H9 (cell line): ENCODE results near the gene ODAD3. TPM values are rescaled to one million over a fixed set of nuclear protein-coding genes. Genes with fewer than 3 reads are reported as not detected.

Source experiments
- DNase-seq: peaks from one replicate; pipeline ENCODE4 v3.0.0-alpha.2; 2017
- H2AFZ ChIP-seq: one replicate; pipeline ENCODE4 v1.6.1; 2013; ENCODE audit warnings: mild to moderate bottlenecking, low read length, control low read depth, moderate library complexity
- H2AK5ac ChIP-seq: 2 replicates; pipeline ENCODE4 v1.6.1; 2013; ENCODE audit warnings: low read length, control low read depth, mixed read lengths; ENCODE audit not compliant: insufficient read length
- H2BK120ac ChIP-seq: one replicate; pipeline ENCODE4 v1.6.1; 2013; ENCODE audit warnings: low read depth, mild to moderate bottlenecking, low read length, control low read depth, inconsistent platforms; ENCODE audit not compliant: poor library complexity, severe bottlenecking
- H2BK12ac ChIP-seq: 2 replicates; pipeline ENCODE4 v1.6.1; 2013; ENCODE audit warnings: low read length, control low read depth, mixed read lengths, low read depth; ENCODE audit not compliant: insufficient read length
- H2BK15ac ChIP-seq: 2 replicates; pipeline ENCODE4 v1.6.1; 2013; ENCODE audit warnings: low read depth, low read length, control low read depth
- H2BK20ac ChIP-seq: one replicate; pipeline ENCODE4 v1.6.1; 2013; ENCODE audit warnings: low read depth, mild to moderate bottlenecking, low read length, control low read depth, inconsistent platforms; ENCODE audit not compliant: poor library complexity, severe bottlenecking
- H2BK5ac ChIP-seq: 2 replicates; pipeline ENCODE4 v1.6.1; 2013; ENCODE audit warnings: low read length, control low read depth, mixed read lengths; ENCODE audit not compliant: insufficient read length
- H3K14ac ChIP-seq: 2 replicates; pipeline ENCODE4 v1.6.1; 2013; ENCODE audit warnings: low read length, control low read depth; ENCODE audit not compliant: insufficient read depth
- H3K18ac ChIP-seq: 2 replicates; pipeline ENCODE4 v1.6.1; 2013; ENCODE audit warnings: low read depth, mild to moderate bottlenecking, mixed read lengths, low read length, control low read depth; ENCODE audit not compliant: insufficient read length
- H3K23ac ChIP-seq: 2 replicates; pipeline ENCODE4 v1.6.1; 2013; ENCODE audit warnings: low read length, control low read depth, mixed read lengths, low read depth; ENCODE audit not compliant: insufficient read length
- H3K23me2 ChIP-seq: 2 replicates; pipeline ENCODE4 v1.6.1; 2013; ENCODE audit warnings: low read depth, mild to moderate bottlenecking, mixed read lengths, low read length, control low read depth; ENCODE audit not compliant: insufficient read length, poor library complexity, severe bottlenecking
- H3K27ac ChIP-seq: 2 replicates; pipeline ENCODE4 v1.5.1; 2013; ENCODE audit warnings: low read length, control low read depth, mixed read lengths, low read depth; ENCODE audit not compliant: insufficient read length
- H3K27me3 ChIP-seq: 2 replicates; pipeline ENCODE4 v1.6.1; 2013; ENCODE audit warnings: low read length, control low read depth, inconsistent platforms; ENCODE audit not compliant: insufficient read depth
- H3K4ac ChIP-seq: 2 replicates; pipeline ENCODE4 v1.6.1; 2013; ENCODE audit warnings: low read depth, mild to moderate bottlenecking, control low read depth, inconsistent platforms, low read length, moderate library complexity
- H3K4me1 ChIP-seq: 2 replicates; pipeline ENCODE4 v1.6.1; 2013; ENCODE audit warnings: low read length, control low read depth, inconsistent platforms; ENCODE audit not compliant: insufficient read depth
- H3K4me2 ChIP-seq: 2 replicates; pipeline ENCODE4 v1.6.1; 2013; ENCODE audit warnings: low read length, control low read depth, mixed read lengths; ENCODE audit not compliant: insufficient read length, insufficient read depth
- H3K56ac ChIP-seq: 2 replicates; pipeline ENCODE4 v1.6.1; 2013; ENCODE audit warnings: low read depth, mild to moderate bottlenecking, mixed read lengths, low read length, control low read depth; ENCODE audit not compliant: insufficient read length
- H3K79me1 ChIP-seq: 2 replicates; pipeline ENCODE4 v1.6.1; 2013; ENCODE audit warnings: low read depth, mild to moderate bottlenecking, moderate library complexity, low read length, control low read depth, inconsistent platforms; ENCODE audit not compliant: insufficient read depth, poor library complexity, severe bottlenecking
- H3K79me2 ChIP-seq: 2 replicates; pipeline ENCODE4 v1.6.1; 2013; ENCODE audit warnings: low read length, control low read depth, inconsistent platforms; ENCODE audit not compliant: insufficient read depth
- H3K9ac ChIP-seq: 2 replicates; pipeline ENCODE4 v1.6.1; 2013; ENCODE audit warnings: low read length, control low read depth, mixed read lengths; ENCODE audit not compliant: insufficient read length; ENCODE audit errors: extremely low read depth
- H3K9me3 ChIP-seq: one replicate; pipeline ENCODE4 v1.6.1; 2013; ENCODE audit warnings: low read depth, low read length, inconsistent platforms; ENCODE audit not compliant: control insufficient read depth
- H3T11ph ChIP-seq: one replicate; pipeline ENCODE4 v1.6.1; 2013; ENCODE audit warnings: mild to moderate bottlenecking, low read length, control low read depth, inconsistent platforms
- H4K20me1 ChIP-seq: one replicate; pipeline ENCODE4 v1.6.1; 2013; ENCODE audit not compliant: control insufficient read depth, insufficient read length, insufficient read depth
- H4K5ac ChIP-seq: 2 replicates; pipeline ENCODE4 v1.6.1; 2013; ENCODE audit warnings: low read depth, mild to moderate bottlenecking, mixed read lengths, low read length, control low read depth; ENCODE audit not compliant: insufficient read length
- H4K8ac ChIP-seq: replicated peaks from 2 replicates; pipeline ENCODE4 v1.6.1; 2013; ENCODE audit warnings: low read length, control low read depth, mixed read lengths, low read depth; ENCODE audit not compliant: insufficient read length
- H4K91ac ChIP-seq: 2 replicates; pipeline ENCODE4 v1.6.1; 2013; ENCODE audit warnings: low read depth, mild to moderate bottlenecking, moderate library complexity, mixed read lengths, low read length, control low read depth; ENCODE audit not compliant: insufficient read length
- H3K27ac Mint-ChIP-seq, 3 experiments: 2 replicates in 2 of 3; 3 replicates in 1 of 3; pipeline ENCODE4 v1.8.0; 2020 to 2021; ENCODE audit warnings: mixed read lengths in 3 of 3, mild to moderate bottlenecking in 1 of 3, moderate library complexity in 1 of 3
- H3K27me3 Mint-ChIP-seq: 2 replicates; pipeline ENCODE4 v1.8.0; 2021; ENCODE audit warnings: low read depth, mild to moderate bottlenecking, moderate library complexity, mixed read lengths
- H3K36me3 Mint-ChIP-seq, 3 experiments: 2 replicates in 2 of 3; 3 replicates in 1 of 3; pipeline ENCODE4 v1.8.0; 2020 to 2021; ENCODE audit warnings: low read depth in 3 of 3, mixed read lengths in 3 of 3; ENCODE audit not compliant: insufficient read depth in 1 of 3
- H3K4me1 Mint-ChIP-seq, 2 experiments: 2 replicates each; pipeline ENCODE4 v1.8.0; 2020; ENCODE audit warnings: mixed read lengths in 2 of 2
- H3K4me3 Mint-ChIP-seq, 2 experiments: 2 replicates in 1 of 2; 3 replicates in 1 of 2; pipeline ENCODE4 v1.8.0; 2020 to 2021; ENCODE audit warnings: mild to moderate bottlenecking in 2 of 2, mixed read lengths in 2 of 2, moderate library complexity in 1 of 2
- H3K9me3 Mint-ChIP-seq, 2 experiments: 2 replicates in 1 of 2; 3 replicates in 1 of 2; pipeline ENCODE4 v1.8.0; 2020; ENCODE audit warnings: mild to moderate bottlenecking in 2 of 2, mixed read lengths in 2 of 2, moderate library complexity in 1 of 2
- WGBS: extraction: QIAGEN DNeasy Blood & Tissue Kit; methylation state at CpG from one replicate; pipeline ENCODE4 v1.1.7; 2013; ENCODE audit warnings: missing lambda C conversion rate, low lambda C conversion rate, mixed read lengths; ENCODE audit not compliant: insufficient read length; ENCODE audit errors: extremely low coverage; 5-methylcytosine and 5-hydroxymethylcytosine counted together
- total RNA-seq: library from RNA; stranded (reverse); gene quantifications from 2 replicates; pipeline ENCODE4 v1.2.1, GENCODE V29; 2021
- TF ChIP-seq, protein P1 (sequence below): fragments of 200-600 bp; sonication (generic); conservative IDR thresholded peaks from 3 replicates; pipeline ENCODE4 v1.8.0; 2021; ENCODE audit warnings: antibody characterized with exemption, mild to moderate bottlenecking

ODAD3 gene
- total RNA-seq, 1 experiment from 2014 or later: 2.5 TPM

DNA sequence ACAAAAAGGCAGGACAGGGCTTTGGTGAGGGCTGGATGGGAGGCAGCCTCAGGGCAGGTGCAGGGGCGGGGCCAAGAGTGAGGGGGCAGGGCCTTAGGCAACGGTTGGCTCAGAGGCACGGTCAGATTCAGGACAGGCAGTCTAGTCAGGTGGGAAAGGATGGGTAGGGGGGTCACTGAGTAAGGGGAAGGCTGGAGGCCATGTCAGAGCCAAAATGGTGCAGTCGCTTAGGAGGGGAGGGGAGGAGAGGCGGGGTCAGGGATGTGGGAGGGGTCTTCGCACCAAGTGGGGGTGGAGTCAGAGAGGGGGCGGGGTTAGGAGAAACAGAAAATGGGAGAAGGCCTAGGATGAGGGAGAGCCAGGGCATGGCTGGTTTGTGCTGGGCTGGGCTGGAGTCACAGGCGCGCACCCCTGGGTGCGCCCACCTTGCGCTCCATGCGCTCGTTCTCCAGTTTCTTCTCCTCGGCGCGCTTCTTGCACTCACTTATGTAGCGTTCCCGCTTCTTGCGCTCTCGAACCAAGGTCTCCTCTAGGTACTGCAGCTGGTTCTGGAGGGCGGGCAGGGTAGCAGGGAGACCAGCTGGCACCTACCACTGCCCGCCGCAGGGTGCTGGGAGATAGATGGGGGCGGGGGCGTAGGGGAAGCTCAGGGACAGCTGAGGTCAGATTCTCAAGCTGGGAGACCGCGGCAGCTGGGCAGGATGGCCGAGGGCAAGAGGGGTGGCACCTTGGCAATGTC is 9.0 kb downstream of the ODAD3 start:
- Histone ChIP-seq H3K79me2 (no peaks in the 10 kb centered on the region), H2BK5ac (no peak overlapping the region), H3K4me1 (no peaks in the 10 kb centered on the region), H3K56ac (no peak overlapping the region), H3K79me1 (no peaks in the 10 kb centered on the region), H3K14ac (no peak overlapping the region), H3K9ac (no peak overlapping the region), H3K18ac (no peak overlapping the region), H3K23me2 (peaks cover 15% of the 10 kb centered on the region), H4K20me1 (no peaks in the 10 kb centered on the region), H3K4me2 (no peak overlapping the region), H2AK5ac (no peak overlapping the region), H3K27ac (no peak overlapping the region), H4K91ac (no peak overlapping the region), H4K5ac (no peak overlapping the region), H2BK120ac (no peak overlapping the region), H2BK12ac (no peak overlapping the region), H3T11ph (no peak overlapping the region), H2AFZ (no peak overlapping the region), H2BK20ac (no peak overlapping the region), H3K9me3 (no peaks in the 10 kb centered on the region), H4K8ac (no peak overlapping the region), H3K4ac (no peak overlapping the region), H2BK15ac (no peak overlapping the region), H3K23ac (no peak overlapping the region), H3K27me3 (no peaks in the 10 kb centered on the region; the same call in 1 of the 2 replicates)
- no CpG with 5 or more reads among the region's 28 CpGs for WGBS
- Mint-ChIP-seq H3K9me3 (no peaks in the 10 kb centered on the region; a peak in 2 of 5 replicates), H3K4me1 (peaks cover 15 to 20% of the 10 kb centered on the region in 2 experiments), H3K27ac (no peak overlapping the region), H3K27me3 (peaks cover 16% of the 10 kb centered on the region), H3K4me3 (peak overlapping the region in 1 of 2 experiments; percentile 32; a peak in 2 of 5 replicates), H3K36me3 (no peaks in the 10 kb centered on the region)
- TF ChIP-seq, protein P1, sequence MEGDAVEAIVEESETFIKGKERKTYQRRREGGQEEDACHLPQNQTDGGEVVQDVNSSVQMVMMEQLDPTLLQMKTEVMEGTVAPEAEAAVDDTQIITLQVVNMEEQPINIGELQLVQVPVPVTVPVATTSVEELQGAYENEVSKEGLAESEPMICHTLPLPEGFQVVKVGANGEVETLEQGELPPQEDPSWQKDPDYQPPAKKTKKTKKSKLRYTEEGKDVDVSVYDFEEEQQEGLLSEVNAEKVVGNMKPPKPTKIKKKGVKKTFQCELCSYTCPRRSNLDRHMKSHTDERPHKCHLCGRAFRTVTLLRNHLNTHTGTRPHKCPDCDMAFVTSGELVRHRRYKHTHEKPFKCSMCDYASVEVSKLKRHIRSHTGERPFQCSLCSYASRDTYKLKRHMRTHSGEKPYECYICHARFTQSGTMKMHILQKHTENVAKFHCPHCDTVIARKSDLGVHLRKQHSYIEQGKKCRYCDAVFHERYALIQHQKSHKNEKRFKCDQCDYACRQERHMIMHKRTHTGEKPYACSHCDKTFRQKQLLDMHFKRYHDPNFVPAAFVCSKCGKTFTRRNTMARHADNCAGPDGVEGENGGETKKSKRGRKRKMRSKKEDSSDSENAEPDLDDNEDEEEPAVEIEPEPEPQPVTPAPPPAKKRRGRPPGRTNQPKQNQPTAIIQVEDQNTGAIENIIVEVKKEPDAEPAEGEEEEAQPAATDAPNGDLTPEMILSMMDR: no peak
- DNase-seq: peak; percentile 94
